Right atrium auricular region (tissue), 2 donors: ENCODE measurements around the gene LGR6. TPM values are rescaled to one million over a fixed set of nuclear protein-coding genes. Genes with fewer than 3 reads are reported as not detected.

Experiments
- DNase-seq: peaks from one replicate; pipeline ENCODE4 v3.0.0-alpha.2; 2019; ENCODE audit warnings: low spot score
- H3K27ac ChIP-seq, 2 donors: fragments of 200-600 bp; sonication (generic); 1 replicate in 1 of 2; 2 replicates in 1 of 2; pipeline ENCODE4 v1.5.1; 2016 to 2019
- H3K27me3 ChIP-seq, 2 donors: fragments of 200-600 bp; sonication (generic); one replicate each; pipeline versions ENCODE4 v1.5.1 to v1.6.0; 2017 to 2019
- H3K36me3 ChIP-seq: fragments of 200-600 bp; sonication (generic); one replicate; pipeline ENCODE4 v1.5.1; 2016
- H3K4me1 ChIP-seq, 2 donors: fragments of 200-600 bp; sonication (generic); one replicate each; pipeline versions ENCODE4 v1.5.1 to v1.6.0; 2017 to 2019
- H3K4me3 ChIP-seq, 2 donors: fragments of 200-600 bp; sonication (generic); 1 replicate in 1 of 2; 2 replicates in 1 of 2; pipeline ENCODE4 v1.5.1; 2017 to 2019; ENCODE audit warnings: mild to moderate bottlenecking in 1 of 2, moderate library complexity in 1 of 2
- H3K9me3 ChIP-seq, 2 donors: fragments of 200-600 bp; sonication (generic); one replicate each; pipeline ENCODE4 v1.5.1; 2019
- total RNA-seq, 2 donors: library from RNA; depleted of rRNA; stranded (reverse); fragments of >200 nt; gene quantifications; one replicate each; pipeline ENCODE4 v1.1.0, GENCODE V29; 2016
- TF ChIP-seq, protein P1 (sequence below), 2 donors: fragments of 200-600 bp; sonication (generic); IDR thresholded peaks; one replicate each; pipeline ENCODE4 v1.5.1; 2019; ENCODE audit warnings: antibody characterized with exemption in 2 of 2

The LGR6 gene
- total RNA-seq, 2 donors from 2014 or later, result 5.5 to 17.0 TPM

DNA sequence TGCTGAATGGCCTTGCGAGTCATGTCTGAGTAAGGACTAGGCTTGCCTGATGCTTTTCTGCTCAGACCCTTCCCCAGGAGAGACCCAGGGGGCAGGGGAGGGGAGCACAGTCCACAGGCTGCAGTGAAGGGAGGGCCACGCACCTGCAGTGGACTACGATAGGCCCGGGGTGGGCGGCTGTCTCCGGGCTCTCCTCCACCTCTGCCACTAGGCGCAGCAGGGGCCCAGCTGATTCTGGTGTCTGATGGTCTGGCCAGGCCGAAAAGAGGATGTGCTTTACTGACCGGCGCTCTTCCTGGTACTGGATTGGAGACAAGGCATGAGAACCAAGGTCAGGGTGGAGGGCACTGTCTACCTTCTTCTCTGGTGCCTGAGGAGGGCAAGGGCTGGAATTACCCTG lies 41.2 kb upstream of the LGR6 start:
- TF ChIP-seq, protein P1, sequence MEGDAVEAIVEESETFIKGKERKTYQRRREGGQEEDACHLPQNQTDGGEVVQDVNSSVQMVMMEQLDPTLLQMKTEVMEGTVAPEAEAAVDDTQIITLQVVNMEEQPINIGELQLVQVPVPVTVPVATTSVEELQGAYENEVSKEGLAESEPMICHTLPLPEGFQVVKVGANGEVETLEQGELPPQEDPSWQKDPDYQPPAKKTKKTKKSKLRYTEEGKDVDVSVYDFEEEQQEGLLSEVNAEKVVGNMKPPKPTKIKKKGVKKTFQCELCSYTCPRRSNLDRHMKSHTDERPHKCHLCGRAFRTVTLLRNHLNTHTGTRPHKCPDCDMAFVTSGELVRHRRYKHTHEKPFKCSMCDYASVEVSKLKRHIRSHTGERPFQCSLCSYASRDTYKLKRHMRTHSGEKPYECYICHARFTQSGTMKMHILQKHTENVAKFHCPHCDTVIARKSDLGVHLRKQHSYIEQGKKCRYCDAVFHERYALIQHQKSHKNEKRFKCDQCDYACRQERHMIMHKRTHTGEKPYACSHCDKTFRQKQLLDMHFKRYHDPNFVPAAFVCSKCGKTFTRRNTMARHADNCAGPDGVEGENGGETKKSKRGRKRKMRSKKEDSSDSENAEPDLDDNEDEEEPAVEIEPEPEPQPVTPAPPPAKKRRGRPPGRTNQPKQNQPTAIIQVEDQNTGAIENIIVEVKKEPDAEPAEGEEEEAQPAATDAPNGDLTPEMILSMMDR (IDR thresholded peaks at IDR 0.05), result no peak
- Histone ChIP-seq H3K36me3 (no peaks in the 10 kb centered on the region), H3K9me3 (no peaks in the 10 kb centered on the region), H3K27ac (no peak overlapping the region), H3K4me1 (peaks cover 0 to 12% of the 10 kb centered on the region in 2 donors), H3K27me3 (no peaks in the 10 kb centered on the region), H3K4me3 (no peak overlapping the region)
- DNase-seq, result no peak

DNA sequence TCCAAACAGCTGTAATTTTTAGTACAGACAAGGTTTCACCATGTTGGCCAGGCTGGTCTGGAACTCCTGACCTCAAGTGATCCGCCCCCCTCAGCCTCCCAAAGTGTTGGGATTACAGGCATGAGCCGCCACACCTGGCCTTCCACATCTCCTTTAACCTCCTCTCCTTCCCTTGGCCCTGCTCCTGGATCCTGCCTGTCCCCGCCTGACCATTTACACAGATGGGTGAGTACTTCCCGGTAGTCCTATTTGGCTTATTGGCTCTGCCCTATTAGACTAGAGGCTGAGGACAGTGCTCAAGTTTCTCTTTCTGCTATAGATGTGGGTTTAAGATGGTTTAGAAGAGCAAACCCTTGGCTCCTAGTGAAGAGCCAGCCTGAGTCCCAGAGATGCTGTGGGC lies 40.3 kb upstream of the LGR6 start:
- peaks cover 0 to 12% of the 10 kb centered on the region in 2 donors for H3K4me1 ChIP-seq
- no peaks in the 10 kb centered on the region for H3K36me3 ChIP-seq
- no peak overlapping the region for H3K27ac ChIP-seq
- H3K27me3 ChIP-seq, result no peaks in the 10 kb centered on the region
- no peaks in the 10 kb centered on the region for H3K9me3 ChIP-seq
- no peak overlapping the region for H3K4me3 ChIP-seq
- TF ChIP-seq, protein P1 (IDR thresholded peaks at IDR 0.05), result no peak
- DNase-seq, result no peak

- no peak for DNase-seq
Observed at GRCh38 chr1:202154148-202154765, 39.3 kb upstream of the LGR6 start.

GRCh38 chr1:202154766-202155477 lies 38.7 kb upstream of the LGR6 start:
- H3K27ac ChIP-seq, result no peak overlapping the region
- H3K4me1 ChIP-seq, result peaks cover 0 to 12% of the 10 kb centered on the region in 2 donors
- DNase-seq, result no peak
- H3K36me3 ChIP-seq, result no peaks in the 10 kb centered on the region
- no peaks in the 10 kb centered on the region for H3K27me3 ChIP-seq
- TF ChIP-seq, protein P1 (IDR thresholded peaks at IDR 0.05), result peak in 1 of 2 donors; percentile 48
- H3K4me3 ChIP-seq, result no peak overlapping the region
- H3K9me3 ChIP-seq, result no peaks in the 10 kb centered on the region

More at GRCh38 chr1:202154148-202154765, 39.3 kb upstream of the LGR6 start:
- no peaks in the 10 kb centered on the region for H3K36me3 ChIP-seq
- TF ChIP-seq, protein P1 (IDR thresholded peaks at IDR 0.05), result no peak
- no peaks in the 10 kb centered on the region for H3K27me3 ChIP-seq
- no peaks in the 10 kb centered on the region for H3K9me3 ChIP-seq
- no peak overlapping the region for H3K27ac ChIP-seq
- peaks cover 0 to 12% of the 10 kb centered on the region in 2 donors for H3K4me1 ChIP-seq
- no peak overlapping the region for H3K4me3 ChIP-seq

- Histone ChIP-seq H3K27me3 (no peaks in the 10 kb centered on the region), H3K36me3 (no peaks in the 10 kb centered on the region), H3K4me1 (peaks cover 0 to 12% of the 10 kb centered on the region in 2 donors), H3K4me3 (no peak overlapping the region), H3K27ac (no peak overlapping the region), H3K9me3 (no peaks in the 10 kb centered on the region)
- TF ChIP-seq, protein P1 (IDR thresholded peaks at IDR 0.05), result no peak
- no peak for DNase-seq
Observed at GRCh38 chr1:202155478-202156021, 38.0 kb upstream of the LGR6 start.
